NT2/D1 (cell line): ENCODE measurements around the gene WDR7.

Source experiments
- DNase-seq: peaks from one replicate; pipeline ENCODE4 v3.0.0-alpha.2; 2011; ENCODE audit warnings: low read depth, low spot score
- H3K27me3 ChIP-seq: 2 replicates; pipeline ENCODE4 v1.6.0; 2011; ENCODE audit warnings: mild to moderate bottlenecking; ENCODE audit not compliant: insufficient read length, insufficient read depth
- H3K36me3 ChIP-seq: 2 replicates; pipeline ENCODE4 v1.6.1; 2011; ENCODE audit warnings: mild to moderate bottlenecking, low read length, mixed read lengths; ENCODE audit not compliant: insufficient read depth, insufficient read length
- H3K4me1 ChIP-seq: 2 replicates; pipeline ENCODE4 v1.5.1; 2011; ENCODE audit not compliant: insufficient read depth, insufficient read length
- H3K4me3 ChIP-seq: 2 replicates; pipeline ENCODE4 v1.5.1; 2011; ENCODE audit warnings: low read depth; ENCODE audit not compliant: insufficient read length
- H3K9ac ChIP-seq: 2 replicates; pipeline ENCODE4 v1.6.0; 2011; ENCODE audit warnings: low read depth; ENCODE audit not compliant: insufficient read length
- H3K9me3 ChIP-seq: 2 replicates; pipeline ENCODE4 v1.5.1; 2011; ENCODE audit warnings: mild to moderate bottlenecking, low read length; ENCODE audit not compliant: insufficient read depth
- SUZ12 ChIP-seq: IDR thresholded peaks from 2 replicates; pipeline ENCODE4 v1.6.1; 2011; ENCODE audit not compliant: insufficient read length, insufficient read depth; ENCODE audit errors: extremely low read depth
- YY1 ChIP-seq: IDR thresholded peaks from 2 replicates; pipeline ENCODE4 v1.6.1; 2011; ENCODE audit not compliant: insufficient read length, insufficient read depth
- ZNF274 ChIP-seq: IDR thresholded peaks from 2 replicates; pipeline ENCODE4 v1.6.1; 2011; ENCODE audit warnings: mild to moderate bottlenecking, low read depth, low read length

The WDR7 gene

DNA sequence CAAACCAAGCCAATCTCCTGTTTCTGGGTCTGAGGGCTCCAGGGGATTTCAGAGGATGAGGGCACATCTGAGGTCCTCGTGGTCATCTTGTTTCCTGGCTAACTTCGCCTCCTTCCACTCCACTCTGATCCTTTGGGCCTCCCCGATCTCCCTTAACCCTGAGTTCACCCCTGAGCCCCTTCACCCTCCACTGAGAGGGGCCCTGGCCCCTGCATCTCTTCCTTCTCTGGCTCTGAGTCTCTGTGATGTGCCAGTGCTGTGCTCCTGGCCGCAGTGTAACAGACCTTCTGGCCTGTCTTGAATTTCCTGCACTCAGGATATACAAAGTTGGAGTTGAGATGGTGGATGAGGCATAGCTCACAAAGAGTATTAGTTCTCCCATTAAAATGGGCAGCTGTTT, 411.0 kb downstream of the WDR7 start:
- no peak for TF ChIP-seq SUZ12
- TF ChIP-seq ZNF274: no peak
- no peak for TF ChIP-seq YY1

DNA sequence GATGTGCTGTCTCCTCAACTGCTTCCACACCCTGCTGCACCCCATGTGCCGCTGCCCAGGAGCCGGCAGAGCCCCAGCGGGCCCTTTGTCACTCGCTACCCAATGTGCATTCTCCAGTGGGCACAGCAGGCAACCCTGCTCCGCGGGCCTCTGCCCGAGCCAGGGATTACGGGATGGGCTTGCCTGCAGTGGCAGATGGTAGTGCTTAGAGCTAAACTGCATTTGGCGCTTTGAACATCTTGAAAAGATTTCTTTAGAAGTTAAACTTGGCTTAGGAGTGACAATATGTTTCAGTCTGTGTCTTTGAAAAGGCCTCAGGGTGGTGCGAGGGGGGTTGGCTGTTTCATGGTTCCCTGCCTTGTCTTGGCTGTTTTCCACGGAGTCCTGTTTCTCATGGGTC, 411.7 kb downstream of the WDR7 start:
- no peaks in the 10 kb centered on the region for H3K27me3 ChIP-seq
- no peak for DNase-seq
- H3K36me3 ChIP-seq: no peaks in the 10 kb centered on the region
- no peak overlapping the region for H3K9ac ChIP-seq
- H3K4me3 ChIP-seq: no peak overlapping the region
- no peak for TF ChIP-seq SUZ12
- no peak for TF ChIP-seq ZNF274
- TF ChIP-seq YY1: no peak
- H3K4me1 ChIP-seq: peaks cover 2% of the 10 kb centered on the region
- H3K9me3 ChIP-seq: no peaks in the 10 kb centered on the region

More for the DNA sequence above, 411.0 kb downstream of the WDR7 start:
- H3K9me3 ChIP-seq: no peaks in the 10 kb centered on the region
- no peaks in the 10 kb centered on the region for H3K27me3 ChIP-seq
- H3K9ac ChIP-seq: no peak overlapping the region
- H3K4me3 ChIP-seq: no peak overlapping the region
- H3K36me3 ChIP-seq: no peaks in the 10 kb centered on the region
- DNase-seq: no peak
- peaks cover 2% of the 10 kb centered on the region for H3K4me1 ChIP-seq

- TF ChIP-seq ZNF274 (no peak), SUZ12 (no peak), YY1 (no peak)
- Histone ChIP-seq H3K4me3 (no peak overlapping the region), H3K9ac (no peak overlapping the region), H3K9me3 (no peaks in the 10 kb centered on the region), H3K36me3 (no peaks in the 10 kb centered on the region), H3K27me3 (no peaks in the 10 kb centered on the region), H3K4me1 (peaks cover 2% of the 10 kb centered on the region)
- DNase-seq: no peak
Measured at GRCh38 chr18:57063601-57064103, 412.5 kb downstream of the WDR7 start.

GRCh38 chr18:57073501-57074187, 422.5 kb downstream of the WDR7 start:
- TF ChIP-seq SUZ12: no peak
- TF ChIP-seq ZNF274: no peak
- Histone ChIP-seq H3K27me3 (peaks cover 3% of the 10 kb centered on the region), H3K9me3 (no peaks in the 10 kb centered on the region), H3K9ac (no peak overlapping the region), H3K4me1 (peaks cover 17% of the 10 kb centered on the region), H3K4me3 (no peak overlapping the region), H3K36me3 (no peaks in the 10 kb centered on the region)
- DNase-seq: no peak

- peaks cover 17% of the 10 kb centered on the region for H3K4me1 ChIP-seq
- TF ChIP-seq YY1 (no peak), SUZ12 (no peak), ZNF274 (no peak)
- H3K36me3 ChIP-seq: no peaks in the 10 kb centered on the region
- DNase-seq: no peak
- no peaks in the 10 kb centered on the region for H3K9me3 ChIP-seq
- peak overlapping the region; percentile 38 for H3K9ac ChIP-seq
- H3K4me3 ChIP-seq: no peak overlapping the region
- H3K27me3 ChIP-seq: peaks cover 3% of the 10 kb centered on the region
Measured at GRCh38 chr18:57075716-57076400, 424.7 kb downstream of the WDR7 start.

GRCh38 chr18:57077005-57077765, 426.0 kb downstream of the WDR7 start:
- peaks cover 3% of the 10 kb centered on the region for H3K27me3 ChIP-seq
- DNase-seq: no peak
- no peaks in the 10 kb centered on the region for H3K36me3 ChIP-seq
- no peaks in the 10 kb centered on the region for H3K9me3 ChIP-seq
- no peak for TF ChIP-seq ZNF274
- no peak for TF ChIP-seq SUZ12
- TF ChIP-seq YY1: no peak
- H3K9ac ChIP-seq: no peak overlapping the region
- no peak overlapping the region for H3K4me3 ChIP-seq
- peaks cover 17% of the 10 kb centered on the region for H3K4me1 ChIP-seq
